DND-41 (cell line): ENCODE measurements around the gene LAT.

ENCODE experiments used
- EZH2 ChIP-seq: IDR thresholded peaks from 3 replicates; pipeline ENCODE4 v1.6.1; 2012; ENCODE audit warnings: borderline replicate concordance, low read depth, mild to moderate bottlenecking, moderate library complexity, low read length, inconsistent platforms; ENCODE audit not compliant: severe bottlenecking
- TF ChIP-seq, protein P1 (sequence below): IDR thresholded peaks from 2 replicates; pipeline ENCODE4 v1.5.1; 2012; ENCODE audit warnings: borderline replicate concordance, low read length, moderate library complexity, mild to moderate bottlenecking; ENCODE audit not compliant: poor library complexity, severe bottlenecking; ENCODE audit errors: extremely low read depth

GRCh38 chr16:28984619-28985135, at the start of gene LAT:
- TF ChIP-seq, protein P1, sequence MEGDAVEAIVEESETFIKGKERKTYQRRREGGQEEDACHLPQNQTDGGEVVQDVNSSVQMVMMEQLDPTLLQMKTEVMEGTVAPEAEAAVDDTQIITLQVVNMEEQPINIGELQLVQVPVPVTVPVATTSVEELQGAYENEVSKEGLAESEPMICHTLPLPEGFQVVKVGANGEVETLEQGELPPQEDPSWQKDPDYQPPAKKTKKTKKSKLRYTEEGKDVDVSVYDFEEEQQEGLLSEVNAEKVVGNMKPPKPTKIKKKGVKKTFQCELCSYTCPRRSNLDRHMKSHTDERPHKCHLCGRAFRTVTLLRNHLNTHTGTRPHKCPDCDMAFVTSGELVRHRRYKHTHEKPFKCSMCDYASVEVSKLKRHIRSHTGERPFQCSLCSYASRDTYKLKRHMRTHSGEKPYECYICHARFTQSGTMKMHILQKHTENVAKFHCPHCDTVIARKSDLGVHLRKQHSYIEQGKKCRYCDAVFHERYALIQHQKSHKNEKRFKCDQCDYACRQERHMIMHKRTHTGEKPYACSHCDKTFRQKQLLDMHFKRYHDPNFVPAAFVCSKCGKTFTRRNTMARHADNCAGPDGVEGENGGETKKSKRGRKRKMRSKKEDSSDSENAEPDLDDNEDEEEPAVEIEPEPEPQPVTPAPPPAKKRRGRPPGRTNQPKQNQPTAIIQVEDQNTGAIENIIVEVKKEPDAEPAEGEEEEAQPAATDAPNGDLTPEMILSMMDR: no peak
- TF ChIP-seq EZH2: no peak
